Kidney (tissue), 14 donors: ENCODE measurements around the gene GUCA2B. TPM values are rescaled to one million over a fixed set of nuclear protein-coding genes. Genes with fewer than 3 reads are reported as not detected.

Experiments
- DNase-seq, 5 donors: peaks; one replicate each; pipeline ENCODE4 v3.0.0-alpha.2; 2013 to 2020
- FAIRE-seq: peaks from 2 replicates; lab custom pipeline; 2012; peaks lifted over from hg19 to GRCh38; lab: Jason Lieb, UNC
- H3K27ac ChIP-seq, 2 donors: one replicate each; pipeline ENCODE4 v1.7.0; 2013; ENCODE audit warnings: low read depth in 2 of 2, low read length in 2 of 2, inconsistent platforms in 1 of 2
- H3K27me3 ChIP-seq: one replicate; pipeline ENCODE4 v1.7.1; 2013; ENCODE audit warnings: low read length, inconsistent platforms; ENCODE audit not compliant: control insufficient read depth, insufficient read depth
- H3K36me3 ChIP-seq, 3 donors: one replicate each; pipeline versions ENCODE4 v1.7.0 to v1.7.1; 2013; ENCODE audit warnings: low read length in 3 of 3, control low read depth in 1 of 3, inconsistent platforms in 1 of 3; ENCODE audit not compliant: insufficient read depth in 3 of 3, control insufficient read depth in 2 of 3
- H3K4me1 ChIP-seq, 3 donors: one replicate each; pipeline versions ENCODE4 v1.7.0 to v1.7.1; 2013; ENCODE audit warnings: low read length in 3 of 3, inconsistent platforms in 1 of 3, low read depth in 1 of 3; ENCODE audit not compliant: control insufficient read depth in 2 of 3, insufficient read depth in 2 of 3
- H3K4me3 ChIP-seq, 3 donors: one replicate each; pipeline versions ENCODE4 v1.7.0 to v1.8.1; 2013; ENCODE audit warnings: low read length in 3 of 3, control low read depth in 1 of 3, inconsistent platforms in 1 of 3
- H3K9ac ChIP-seq, 3 donors: one replicate each; pipeline versions ENCODE4 v1.7.0 to v1.7.1; 2013; ENCODE audit warnings: low read length in 3 of 3, control low read depth in 1 of 3, inconsistent platforms in 1 of 3
- H3K9me3 ChIP-seq, 3 donors: one replicate each; pipeline versions ENCODE4 v1.7.0 to v1.7.1; 2013; ENCODE audit warnings: low read length in 3 of 3, control low read depth in 1 of 3, inconsistent platforms in 1 of 3; ENCODE audit not compliant: control insufficient read depth in 2 of 3, insufficient read depth in 1 of 3
- intact Hi-C: fragments of 100-400 bp; cut with DNase I; formaldehyde crosslinking; loops from one replicate; pipeline ENCODE4 v1.11.1; 2022
- polyA plus RNA-seq: library from polyadenylated mRNA; stranded (reverse); fragments of 350-450 nt; fragmentation: Illumina TruSeq; extraction: RNeasy Lipid Tissue Mini Kit (QIAGEN cat#74804); gene quantifications from one replicate; pipeline ENCODE4 v1.2.3, GENCODE V29; 2014; ENCODE audit warnings: low read depth, low replicate concordance; ENCODE audit not compliant: insufficient read depth
- total RNA-seq: library from RNA; stranded (reverse); fragmentation: NEBNext Ultra II Directional; extraction: Animal tissue kit (Norgen Biotek cat#: 25700); gene quantifications from one replicate; pipeline ENCODE4 v1.2.1, GENCODE V29; 2021
- TF ChIP-seq, protein P1 (sequence below): IDR thresholded peaks from 3 replicates; pipeline ENCODE4 v1.5.1; 2012; ENCODE audit warnings: mild to moderate bottlenecking, moderate library complexity, borderline replicate concordance; ENCODE audit not compliant: insufficient read depth; ENCODE audit errors: extremely low read depth
- donor health status: control.
- donor health status: control.
- donor health status: control.
- donor health status: control.
- donor health status: control.
- donor health status: DM: yes; HTN: yes; CAD: no.
- donor health status: Normal renal cell carcinoma (clear cell type).

Gene GUCA2B
- total and polyA plus RNA-seq, 2 donors from 2014 or later: not detected

GRCh38 chr1:42177541-42177981 is 24.4 kb downstream of the GUCA2B start:
- H3K27me3 ChIP-seq: no peaks in the 10 kb centered on the region
- peaks cover 0 to 3% (median 0%) of the 10 kb centered on the region in 3 donors for H3K4me1 ChIP-seq
- no peak overlapping the region for H3K9ac ChIP-seq
- intact Hi-C loops: no loop called here
- no peak overlapping the region for H3K27ac ChIP-seq
- H3K9me3 ChIP-seq: no peaks in the 10 kb centered on the region
- peak in 4 of 5 donors; percentile 61 to 88 (median 80) for DNase-seq
- peaks cover 0 to 2% (median 0%) of the 10 kb centered on the region in 3 donors for H3K36me3 ChIP-seq
- no peak overlapping the region for H3K4me3 ChIP-seq
- TF ChIP-seq, protein P1, sequence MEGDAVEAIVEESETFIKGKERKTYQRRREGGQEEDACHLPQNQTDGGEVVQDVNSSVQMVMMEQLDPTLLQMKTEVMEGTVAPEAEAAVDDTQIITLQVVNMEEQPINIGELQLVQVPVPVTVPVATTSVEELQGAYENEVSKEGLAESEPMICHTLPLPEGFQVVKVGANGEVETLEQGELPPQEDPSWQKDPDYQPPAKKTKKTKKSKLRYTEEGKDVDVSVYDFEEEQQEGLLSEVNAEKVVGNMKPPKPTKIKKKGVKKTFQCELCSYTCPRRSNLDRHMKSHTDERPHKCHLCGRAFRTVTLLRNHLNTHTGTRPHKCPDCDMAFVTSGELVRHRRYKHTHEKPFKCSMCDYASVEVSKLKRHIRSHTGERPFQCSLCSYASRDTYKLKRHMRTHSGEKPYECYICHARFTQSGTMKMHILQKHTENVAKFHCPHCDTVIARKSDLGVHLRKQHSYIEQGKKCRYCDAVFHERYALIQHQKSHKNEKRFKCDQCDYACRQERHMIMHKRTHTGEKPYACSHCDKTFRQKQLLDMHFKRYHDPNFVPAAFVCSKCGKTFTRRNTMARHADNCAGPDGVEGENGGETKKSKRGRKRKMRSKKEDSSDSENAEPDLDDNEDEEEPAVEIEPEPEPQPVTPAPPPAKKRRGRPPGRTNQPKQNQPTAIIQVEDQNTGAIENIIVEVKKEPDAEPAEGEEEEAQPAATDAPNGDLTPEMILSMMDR: no peak
- FAIRE-seq: no peak

DNA sequence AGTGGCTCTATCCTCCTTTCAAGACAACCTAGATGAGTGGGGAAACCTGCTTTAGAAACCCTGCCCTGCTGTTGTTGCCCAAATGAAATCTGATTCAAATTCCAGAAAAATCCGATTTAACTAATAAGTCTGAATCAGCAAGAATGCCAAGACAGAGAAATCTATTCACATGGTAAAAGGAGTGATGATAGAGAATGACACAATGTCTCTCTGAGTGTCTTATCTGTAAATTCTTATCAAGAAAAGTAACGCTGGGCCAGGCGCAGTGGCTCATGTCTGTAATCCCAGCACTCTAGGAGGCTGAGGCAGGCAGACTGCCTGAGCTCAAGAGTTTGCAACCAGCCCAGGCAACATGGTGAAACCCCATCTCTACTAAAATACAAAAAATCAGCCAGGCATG is 25.0 kb downstream of the GUCA2B start:
- no peak for DNase-seq
- Histone ChIP-seq H3K4me1 (no peaks in the 10 kb centered on the region), H3K9ac (no peak overlapping the region), H3K27me3 (no peaks in the 10 kb centered on the region), H3K36me3 (peaks cover 0 to 2% (median 0%) of the 10 kb centered on the region in 3 donors), H3K4me3 (no peak overlapping the region), H3K9me3 (no peaks in the 10 kb centered on the region), H3K27ac (no peak overlapping the region)
- intact Hi-C loops: no loop called here
- FAIRE-seq: no peak
- TF ChIP-seq, protein P1: no peak

GRCh38 chr1:42179275-42179674 is 26.1 kb downstream of the GUCA2B start:
- Histone ChIP-seq H3K4me3 (no peak overlapping the region), H3K9me3 (no peaks in the 10 kb centered on the region), H3K36me3 (peaks cover 0 to 2% (median 0%) of the 10 kb centered on the region in 3 donors), H3K9ac (no peak overlapping the region), H3K4me1 (no peaks in the 10 kb centered on the region), H3K27ac (no peak overlapping the region), H3K27me3 (no peaks in the 10 kb centered on the region)
- FAIRE-seq (no peak), DNase-seq (peak in 2 of 5 donors; percentile 56 to 83)
- intact Hi-C loops: no loop called here
- TF ChIP-seq, protein P1: no peak

GRCh38 chr1:42179900-42180329 is 26.7 kb downstream of the GUCA2B start:
- no peak for FAIRE-seq
- Histone ChIP-seq H3K4me1 (no peaks in the 10 kb centered on the region), H3K27ac (no peak overlapping the region), H3K9me3 (no peaks in the 10 kb centered on the region), H3K4me3 (no peak overlapping the region), H3K9ac (no peak overlapping the region), H3K27me3 (no peaks in the 10 kb centered on the region), H3K36me3 (peaks cover 0 to 2% (median 0%) of the 10 kb centered on the region in 3 donors)
- TF ChIP-seq, protein P1: no peak
- DNase-seq: no peak
- intact Hi-C loops: no loop called here
